Melanocyte of skin (primary cell): ENCODE results near the gene NRSN2. TPM values are rescaled to one million over a fixed set of nuclear protein-coding genes. Genes with fewer than 3 reads are reported as not detected.

Source experiments
- total RNA-seq, 2 donors: library from RNA; depleted of rRNA; stranded (reverse); fragments of >200 nt; gene quantifications; 2 replicates each; pipeline ENCODE4 v1.2.3, GENCODE V29; 2012

NRSN2 gene
- 10 to 100 TPM; 69.9 to 98.6 TPM for total RNA-seq

DNA sequence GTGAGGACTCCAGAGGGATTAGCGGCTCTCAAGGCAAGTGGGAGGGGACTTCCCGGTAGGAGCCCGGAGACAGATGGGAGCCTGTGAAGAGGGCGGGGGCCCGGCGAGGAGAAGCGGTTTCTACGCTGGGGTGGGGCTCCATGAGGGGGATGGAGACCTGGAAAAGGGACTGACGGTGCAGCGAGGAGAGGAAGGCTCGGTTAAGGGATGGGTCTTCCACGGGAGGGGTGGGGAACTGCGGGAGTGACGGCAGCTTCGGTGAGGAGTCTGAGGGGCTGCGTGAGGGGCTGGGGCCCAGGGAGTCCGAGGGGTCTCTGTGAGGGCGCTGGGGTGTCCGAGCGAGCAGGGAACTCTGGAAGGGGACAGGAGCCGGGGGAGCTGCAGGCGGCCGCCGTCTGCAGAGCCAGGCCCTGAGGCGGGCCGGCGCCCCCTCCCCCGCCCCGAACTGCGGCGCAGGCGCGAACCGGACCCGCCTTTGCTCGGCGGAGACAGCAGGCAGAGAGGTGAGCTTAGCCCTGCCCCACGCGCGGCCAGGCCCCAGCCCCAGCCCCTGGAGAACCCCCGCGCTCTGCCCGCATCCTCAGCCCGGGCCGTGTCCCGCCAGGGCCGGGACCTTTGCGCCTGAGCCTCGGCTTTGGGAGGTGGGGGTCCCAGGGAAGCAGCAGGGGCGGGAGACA is at the start of gene NRSN2:
Gene NRSN2 (plus strand): TSS at position 472 of the 677 bp plus-strand sequence. CDS start 2,533 bp downstream, outside the sequence.

DNA sequence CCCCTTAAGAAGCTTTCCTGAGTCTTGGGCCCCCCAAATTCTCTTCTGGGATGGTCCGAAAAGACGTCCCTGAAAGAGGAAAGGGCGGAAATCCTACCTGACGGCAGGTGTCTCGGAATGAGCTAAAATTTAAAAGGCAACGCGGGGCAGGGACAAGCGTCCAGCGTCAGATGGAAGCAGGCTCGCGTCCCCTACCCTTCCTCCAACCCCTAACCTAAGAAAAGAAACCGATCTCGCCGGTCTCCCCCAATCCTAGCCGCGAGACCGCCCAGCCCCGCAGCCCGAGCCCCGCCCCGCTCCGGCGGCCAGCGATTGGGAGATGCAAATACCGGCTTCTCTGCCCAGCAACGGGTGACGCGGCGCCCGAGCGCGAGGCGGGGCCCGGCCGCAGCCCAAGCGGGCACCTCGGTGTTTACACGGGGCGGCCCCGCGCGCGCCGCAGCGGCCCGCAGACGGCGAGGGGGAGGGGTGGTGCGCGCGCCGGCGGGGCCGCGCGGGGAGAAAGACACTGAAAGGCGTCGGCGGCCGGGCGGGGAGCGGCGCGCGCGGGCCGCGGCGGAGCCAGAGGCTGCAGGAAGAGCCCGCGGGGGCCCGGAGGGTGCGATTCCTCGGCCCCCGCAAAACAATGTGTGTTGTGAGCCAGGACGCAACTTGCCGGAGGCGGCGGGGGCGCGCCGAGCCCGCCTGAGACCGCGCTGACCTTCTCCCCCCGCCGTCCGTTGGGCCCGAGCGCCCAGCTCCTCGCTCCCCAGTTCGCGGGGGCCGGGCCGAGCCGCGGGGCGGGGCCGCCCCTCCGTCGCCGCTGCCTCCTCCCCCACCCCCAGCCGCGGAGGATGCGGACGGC is 21.6 kb upstream of the NRSN2 start, which contains the start of gene SOX12:
Gene SOX12 (plus strand): TSS at position 508 of the 844 bp plus-strand sequence. CDS start 373 bp downstream, outside the sequence.

Other genes with a start within 250 kb of the NRSN2 start
- not detected for gene DEFB126, start 204.5 kb upstream of the NRSN2 start, total RNA-seq
- gene DEFB127, start 189.7 kb upstream of the NRSN2 start, total RNA-seq = not detected
- gene DEFB128, start 157.4 kb upstream of the NRSN2 start, total RNA-seq = not detected
- under 1 TPM in 1 of 2 donors, not detected in 1; 0.34 TPM for gene DEFB129, start 119.9 kb upstream of the NRSN2 start, total RNA-seq
- not detected for gene DEFB132, start 89.4 kb upstream of the NRSN2 start, total RNA-seq
- gene C20orf96, start 56.4 kb upstream of the NRSN2 start, total RNA-seq = 1 to 10 TPM; 2.8 to 3.7 TPM
- gene ZCCHC3, start 49.5 kb upstream of the NRSN2 start, total RNA-seq = 10 to 100 TPM in 1 of 2 donors, 1 to 10 TPM in 1; 8.3 to 10.3 TPM
- 1 to 10 TPM; 6.2 to 6.7 TPM for gene SOX12, start 21.6 kb upstream of the NRSN2 start, total RNA-seq
- 10 to 100 TPM; 24.8 to 46.6 TPM for gene TRIB3, start 33.6 kb downstream of the NRSN2 start, total RNA-seq
- 100 to 1,000 TPM in 1 of 2 donors, 10 to 100 TPM in 1; 98.2 to 102 TPM for gene RBCK1, start 61.2 kb downstream of the NRSN2 start, total RNA-seq
- 10 to 100 TPM; 47.3 to 55.1 TPM for gene TBC1D20, start 115.4 kb downstream of the NRSN2 start, total RNA-seq
- gene CSNK2A1, start 196.7 kb downstream of the NRSN2 start, total RNA-seq = 10 to 100 TPM; 87.1 to 91.2 TPM